Skeletal muscle satellite cell (primary cell): ENCODE measurements around the gene AEN. TPM values are rescaled to one million over a fixed set of nuclear protein-coding genes. Genes with fewer than 3 reads are reported as not detected.
A peak's percentile ranks its signal among the peaks of the same experiment; 100 is the strongest.

Experiments
- H3K27me3 ChIP-seq: 2 replicates; pipeline ENCODE4 v1.7.0; 2013; ENCODE audit warnings: low read length; ENCODE audit not compliant: control insufficient read depth, insufficient read depth
- H3K36me3 ChIP-seq: 2 replicates; pipeline ENCODE4 v1.7.0; 2013; ENCODE audit warnings: mild to moderate bottlenecking, control low read depth, low read length; ENCODE audit not compliant: insufficient read depth
- H3K4me1 ChIP-seq: 2 replicates; pipeline ENCODE4 v1.7.0; 2013; ENCODE audit warnings: low read length; ENCODE audit not compliant: control insufficient read depth, insufficient read depth
- H3K4me2 ChIP-seq: 2 replicates; pipeline ENCODE4 v1.7.0; 2013; ENCODE audit warnings: mild to moderate bottlenecking, low read length
- H3K4me3 ChIP-seq: 2 replicates; pipeline ENCODE4 v1.7.0; 2013; ENCODE audit warnings: low read length
- H3K9ac ChIP-seq: 2 replicates; pipeline ENCODE4 v1.7.0; 2013; ENCODE audit warnings: mild to moderate bottlenecking, low read depth, low read length, moderate library complexity
- H3K9me3 ChIP-seq: replicated peaks from 2 replicates; pipeline ENCODE4 v1.7.0; 2013; ENCODE audit warnings: mild to moderate bottlenecking, control low read depth, low read length
- total RNA-seq: library from RNA; depleted of rRNA; stranded (reverse); fragments of >200 nt; gene quantifications from 2 replicates; pipeline ENCODE4 v1.2.3, GENCODE V29; 2012; rRNA removed

Gene AEN
- 41.5 and 48.4 TPM in 2 replicates for total RNA-seq

GRCh38 chr15:88620995-88621772 lies at the start of gene AEN:
Gene AEN (plus strand): TSS chr15:88621340. CDS start chr15:88626210, 4,870 bp downstream.
- Histone ChIP-seq H3K27me3 (no peaks in the 10 kb centered on the region), H3K36me3 (peaks cover 15% of the 10 kb centered on the region), H3K4me3 (peak within 1 kb of the TSS; percentile 85), H3K4me2 (peak within 1 kb of the TSS; percentile 97), H3K9me3 (no peaks in the 10 kb centered on the region), H3K4me1 (peaks cover 28% of the 10 kb centered on the region), H3K9ac (peak within 1 kb of the TSS; percentile 98)

- no peaks in the 10 kb centered on the region for H3K36me3 ChIP-seq
- no peak overlapping the region for H3K4me2 ChIP-seq
- no peaks in the 10 kb centered on the region for H3K4me1 ChIP-seq
- peaks cover 18% of the 10 kb centered on the region for H3K27me3 ChIP-seq
- no peaks in the 10 kb centered on the region for H3K9me3 ChIP-seq
- no peak overlapping the region for H3K9ac ChIP-seq
- H3K4me3 ChIP-seq = no peak overlapping the region
Observed at GRCh38 chr15:88571852-88572259, 49.3 kb upstream of the AEN start.

- Histone ChIP-seq H3K4me2 (no peak overlapping the region), H3K9ac (no peak overlapping the region), H3K4me3 (no peak overlapping the region), H3K27me3 (peaks cover 18% of the 10 kb centered on the region), H3K4me1 (no peaks in the 10 kb centered on the region), H3K36me3 (no peaks in the 10 kb centered on the region), H3K9me3 (no peaks in the 10 kb centered on the region)
Observed at GRCh38 chr15:88574077-88574476, 47.1 kb upstream of the AEN start.

GRCh38 chr15:88574655-88575054 lies 46.5 kb upstream of the AEN start:
- no peak overlapping the region for H3K4me2 ChIP-seq
- H3K4me3 ChIP-seq = no peak overlapping the region
- no peak overlapping the region for H3K9ac ChIP-seq
- no peaks in the 10 kb centered on the region for H3K4me1 ChIP-seq
- H3K9me3 ChIP-seq = no peaks in the 10 kb centered on the region
- peaks cover 18% of the 10 kb centered on the region for H3K27me3 ChIP-seq
- no peaks in the 10 kb centered on the region for H3K36me3 ChIP-seq

GRCh38 chr15:88579322-88579721 lies 41.8 kb upstream of the AEN start:
- Histone ChIP-seq H3K36me3 (no peaks in the 10 kb centered on the region), H3K27me3 (peaks cover 6% of the 10 kb centered on the region), H3K4me3 (no peak overlapping the region), H3K4me2 (no peak overlapping the region), H3K4me1 (no peaks in the 10 kb centered on the region), H3K9me3 (no peaks in the 10 kb centered on the region), H3K9ac (no peak overlapping the region)

- Histone ChIP-seq H3K4me2 (no peak overlapping the region), H3K9ac (no peak overlapping the region), H3K9me3 (no peaks in the 10 kb centered on the region), H3K4me3 (no peak overlapping the region), H3K27me3 (no peaks in the 10 kb centered on the region), H3K36me3 (no peaks in the 10 kb centered on the region), H3K4me1 (no peaks in the 10 kb centered on the region)
Observed at GRCh38 chr15:88580532-88580931, 40.6 kb upstream of the AEN start.

GRCh38 chr15:88586401-88587162 lies 34.6 kb upstream of the AEN start:
- no peak overlapping the region for H3K4me3 ChIP-seq
- no peaks in the 10 kb centered on the region for H3K36me3 ChIP-seq

GRCh38 chr15:88590759-88591158 lies 30.4 kb upstream of the AEN start:
- Histone ChIP-seq H3K9ac (no peak overlapping the region), H3K4me1 (no peaks in the 10 kb centered on the region), H3K9me3 (no peaks in the 10 kb centered on the region), H3K36me3 (no peaks in the 10 kb centered on the region), H3K4me3 (no peak overlapping the region), H3K27me3 (peaks cover 8% of the 10 kb centered on the region), H3K4me2 (no peak overlapping the region)

More at GRCh38 chr15:88586401-88587162, 34.6 kb upstream of the AEN start:
- peaks cover 3% of the 10 kb centered on the region for H3K27me3 ChIP-seq
- H3K9me3 ChIP-seq = no peaks in the 10 kb centered on the region
- H3K4me2 ChIP-seq = no peak overlapping the region
- H3K9ac ChIP-seq = no peak overlapping the region
- no peaks in the 10 kb centered on the region for H3K4me1 ChIP-seq

GRCh38 chr15:88591384-88591783 lies 29.8 kb upstream of the AEN start:
- no peak overlapping the region for H3K4me3 ChIP-seq
- no peak overlapping the region for H3K9ac ChIP-seq
- H3K4me1 ChIP-seq = no peaks in the 10 kb centered on the region
- H3K36me3 ChIP-seq = no peaks in the 10 kb centered on the region
- no peaks in the 10 kb centered on the region for H3K9me3 ChIP-seq
- peaks cover 7% of the 10 kb centered on the region for H3K27me3 ChIP-seq
- no peak overlapping the region for H3K4me2 ChIP-seq

- no peak overlapping the region for H3K4me3 ChIP-seq
- no peaks in the 10 kb centered on the region for H3K4me1 ChIP-seq
- no peaks in the 10 kb centered on the region for H3K36me3 ChIP-seq
- peaks cover 55% of the 10 kb centered on the region for H3K27me3 ChIP-seq
- H3K9me3 ChIP-seq = no peaks in the 10 kb centered on the region
- no peak overlapping the region for H3K4me2 ChIP-seq
- no peak overlapping the region for H3K9ac ChIP-seq
Observed at GRCh38 chr15:88603885-88604284, 17.3 kb upstream of the AEN start.

GRCh38 chr15:88604381-88605188 lies 16.6 kb upstream of the AEN start:
- H3K36me3 ChIP-seq = no peaks in the 10 kb centered on the region
- no peaks in the 10 kb centered on the region for H3K9me3 ChIP-seq
- peak overlapping the region; percentile 9 for H3K4me2 ChIP-seq
- no peaks in the 10 kb centered on the region for H3K4me1 ChIP-seq
- H3K4me3 ChIP-seq = no peak overlapping the region
- peaks cover 62% of the 10 kb centered on the region for H3K27me3 ChIP-seq
- no peak overlapping the region for H3K9ac ChIP-seq
